GM23338 (cell line): ENCODE measurements around the gene PPIF. TPM values are rescaled to one million over a fixed set of nuclear protein-coding genes. Genes with fewer than 3 reads are reported as not detected.

Experiments
- ATAC-seq: fragments of 200-7000 bp; cut with Tn5 transposase; 3 replicates; pipeline ENCODE4 v1.9.1; 2020
- DNase-seq: peaks from one replicate; pipeline ENCODE4 v3.0.0-alpha.2; 2015; ENCODE audit warnings: low spot score
- H2AFZ ChIP-seq: fragments of 200-600 bp; sonication (generic); 2 replicates; pipeline ENCODE4 v1.8.0; 2016; ENCODE audit warnings: antibody characterized with exemption, mild to moderate bottlenecking, moderate library complexity
- H3F3A ChIP-seq: fragments of 200-600 bp; sonication (generic); replicated peaks from 2 replicates; pipeline ENCODE4 v1.8.0; 2017; ENCODE audit warnings: antibody characterized with exemption, mixed run types, low read depth
- H3K27ac ChIP-seq: fragments of 200-600 bp; sonication (generic); 2 replicates; pipeline ENCODE4 v1.6.1; 2016; ENCODE audit warnings: low read depth
- H3K27me3 ChIP-seq: fragments of 200-600 bp; sonication (generic); 2 replicates; pipeline ENCODE4 v1.8.0; 2016; ENCODE audit warnings: mild to moderate bottlenecking, mixed run types, moderate library complexity; ENCODE audit not compliant: insufficient read depth
- H3K36me3 ChIP-seq: fragments of 200-600 bp; sonication (generic); 2 replicates; pipeline ENCODE4 v1.8.0; 2016; ENCODE audit warnings: mild to moderate bottlenecking; ENCODE audit not compliant: insufficient read depth
- H3K4me1 ChIP-seq: fragments of 200-600 bp; sonication (generic); 2 replicates; pipeline ENCODE4 v1.8.0; 2016; ENCODE audit warnings: mild to moderate bottlenecking, moderate library complexity; ENCODE audit not compliant: insufficient read depth
- H3K4me2 ChIP-seq: fragments of 200-600 bp; sonication (generic); 2 replicates; pipeline ENCODE4 v1.7.1; 2017; ENCODE audit warnings: mixed run types
- H3K4me3 ChIP-seq: fragments of 200-600 bp; sonication (generic); 2 replicates; pipeline ENCODE4 v1.6.1; 2016; ENCODE audit warnings: mixed run types
- H3K79me2 ChIP-seq: fragments of 200-600 bp; sonication (generic); replicated peaks from 2 replicates; pipeline ENCODE4 v1.8.0; 2017; ENCODE audit warnings: mild to moderate bottlenecking; ENCODE audit not compliant: insufficient read depth
- H3K9me2 ChIP-seq: fragments of 200-600 bp; sonication (generic); 2 replicates; pipeline ENCODE4 v1.8.0; 2017; ENCODE audit not compliant: insufficient read depth
- H4K20me1 ChIP-seq: fragments of 200-600 bp; sonication (generic); replicated peaks from 2 replicates; pipeline ENCODE4 v1.8.0; 2017; ENCODE audit warnings: mild to moderate bottlenecking; ENCODE audit not compliant: insufficient read depth
- H3K27ac Mint-ChIP-seq: 2 replicates; pipeline ENCODE4 v1.8.0; 2020; ENCODE audit warnings: inconsistent platforms, mild to moderate bottlenecking, moderate library complexity, mixed read lengths
- H3K27me3 Mint-ChIP-seq: 3 replicates; pipeline ENCODE4 v1.8.0; 2022; ENCODE audit warnings: low read depth, mild to moderate bottlenecking, moderate library complexity, mixed read lengths, inconsistent platforms; ENCODE audit not compliant: insufficient read depth, poor library complexity
- H3K36me3 Mint-ChIP-seq: 3 replicates; pipeline ENCODE4 v1.8.0; 2021; ENCODE audit warnings: low read depth, mild to moderate bottlenecking, inconsistent platforms, moderate library complexity, mixed read lengths
- H3K4me1 Mint-ChIP-seq: 3 replicates; pipeline ENCODE4 v1.8.0; 2020; ENCODE audit warnings: mild to moderate bottlenecking, inconsistent platforms, mixed read lengths
- H3K4me3 Mint-ChIP-seq: 3 replicates; pipeline ENCODE4 v1.8.0; 2021; ENCODE audit warnings: moderate library complexity, mild to moderate bottlenecking, inconsistent platforms, mixed read lengths
- H3K9me3 Mint-ChIP-seq: 3 replicates; pipeline ENCODE4 v1.8.0; 2020; ENCODE audit warnings: moderate library complexity, mild to moderate bottlenecking, inconsistent platforms, mixed read lengths
- CREB1 ChIP-seq: fragments of 250-450 bp; sonication (Bioruptor Pico); IDR thresholded peaks from 2 replicates; pipeline ENCODE4 v1.5.0; 2020; ENCODE audit warnings: low read depth, mild to moderate bottlenecking, moderate library complexity
- EZH2 ChIP-seq: fragments of 200-600 bp; sonication (generic); IDR thresholded peaks from one replicate; pipeline ENCODE4 v1.8.0; 2017; ENCODE audit warnings: antibody characterized with exemption, mild to moderate bottlenecking, low read depth; ENCODE audit not compliant: unreplicated experiment
- EZH2phosphoT487 ChIP-seq: fragments of 200-600 bp; sonication (generic); IDR thresholded peaks from one replicate; pipeline ENCODE4 v1.8.1; 2018; ENCODE audit warnings: antibody characterized with exemption; ENCODE audit not compliant: unreplicated experiment
- JUNB ChIP-seq: IDR thresholded peaks from one replicate; pipeline ENCODE4 v1.6.1; 2016; ENCODE audit warnings: antibody characterized with exemption; ENCODE audit not compliant: unreplicated experiment
- NANOG ChIP-seq: IDR thresholded peaks from 2 replicates; pipeline ENCODE4 v1.6.1; 2016; ENCODE audit warnings: antibody characterized with exemption, borderline replicate concordance
- POLR2AphosphoS5 ChIP-seq: IDR thresholded peaks from 2 replicates; pipeline ENCODE4 v1.6.1; 2016; ENCODE audit warnings: antibody characterized with exemption, low read depth
- STAT1 ChIP-seq: IDR thresholded peaks from one replicate; pipeline ENCODE4 v1.6.1; 2016; ENCODE audit warnings: antibody characterized with exemption; ENCODE audit not compliant: unreplicated experiment
- ZNF114 ChIP-seq: fragments of 250-450 bp; sonication (Bioruptor Pico); IDR thresholded peaks from 2 replicates; pipeline ENCODE4 v1.5.0; 2020; ENCODE audit warnings: mild to moderate bottlenecking, moderate library complexity
- ZNF331 ChIP-seq: fragments of 250-450 bp; sonication (Bioruptor Pico); IDR thresholded peaks from 2 replicates; pipeline ENCODE4 v1.5.0; 2020; ENCODE audit warnings: low read depth, mild to moderate bottlenecking, moderate library complexity
- polyA plus RNA-seq: library from polyadenylated mRNA; unstranded; fragments of >200 nt; fragmentation: Nextera tagmentation; extraction: Ambion mirVana; gene quantifications from 2 replicates; pipeline ENCODE4 v1.2.1, GENCODE V29; 2016
- total RNA-seq: library from RNA; depleted of rRNA; stranded (reverse); fragments of >200 nt; shearing (Covaris generic); gene quantifications from 2 replicates; pipeline ENCODE4 v1.2.3, GENCODE V29; 2014
- TF ChIP-seq, protein P1 (sequence below): fragments of 250-450 bp; sonication (Bioruptor Pico); IDR thresholded peaks from 2 replicates; pipeline ENCODE4 v1.5.0; 2020; ENCODE audit warnings: mild to moderate bottlenecking, moderate library complexity
- TF ChIP-seq, protein P2 (sequence below): IDR thresholded peaks from one replicate; pipeline ENCODE4 v1.6.1; 2018; ENCODE audit warnings: antibody characterized with exemption; ENCODE audit not compliant: unreplicated experiment
- TF ChIP-seq, protein P3 (sequence below), 2 experiments: fragments of 200-600 bp in 1 of 2; sonication (generic) in 1 of 2; conservative IDR thresholded peaks; 2 replicates each; pipeline versions ENCODE4 v1.5.1 to v1.6.1; 2016 to 2017; ENCODE audit warnings: antibody characterized with exemption in 2 of 2, low read depth in 2 of 2, mild to moderate bottlenecking in 2 of 2, moderate library complexity in 1 of 2
- TF ChIP-seq, protein P4 (sequence below): IDR thresholded peaks from 2 replicates; pipeline ENCODE4 v1.6.1; 2016; ENCODE audit warnings: antibody characterized with exemption

Gene PPIF
- total and polyA plus RNA-seq, 2 experiments from 2014 or later = 32.1 to 43.6 TPM

DNA sequence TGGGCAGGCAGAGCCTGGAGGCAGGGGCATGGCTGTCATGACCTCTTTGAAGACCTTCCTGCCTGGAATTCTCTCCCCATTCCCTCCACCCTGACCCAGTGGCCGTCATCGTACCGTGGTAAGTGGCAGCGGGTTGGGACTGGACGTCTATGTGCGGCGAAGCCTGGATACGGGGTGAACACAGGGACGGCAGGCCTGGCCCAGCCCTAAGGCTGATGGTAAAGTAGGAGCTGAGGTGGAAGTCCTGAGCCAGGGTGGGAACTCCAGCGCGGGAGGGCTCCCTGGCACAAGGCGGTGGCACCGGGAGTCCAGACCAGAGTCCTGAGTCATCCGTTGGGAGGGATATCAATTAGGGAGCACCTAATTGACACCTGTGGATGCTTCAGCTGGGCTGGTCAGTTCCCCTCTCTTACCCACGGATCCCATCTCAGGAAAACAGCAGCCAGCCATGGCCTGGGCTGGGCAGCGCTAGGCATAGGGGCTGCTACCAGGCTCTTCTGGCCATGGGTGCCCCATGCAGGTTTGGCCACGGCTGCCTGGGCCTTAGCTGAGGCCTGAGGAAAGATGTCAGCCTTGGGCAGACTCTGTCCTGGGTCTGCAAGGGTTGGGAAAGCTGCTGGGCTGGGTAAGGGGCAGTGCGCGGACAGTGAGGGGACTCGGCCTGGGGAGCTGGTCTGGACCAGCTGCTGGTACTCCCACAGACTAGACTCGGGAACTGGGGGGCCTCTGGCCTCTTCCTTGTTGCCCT is 3.3 kb downstream of the PPIF start:
- H3K36me3 ChIP-seq = no peaks in the 10 kb centered on the region; the same call in 1 of the 2 replicates
- no peak for TF ChIP-seq POLR2AphosphoS5
- TF ChIP-seq ZNF114 (CRISPR knock-in tag) = no peak
- no peak for TF ChIP-seq CREB1 (CRISPR knock-in tag)
- TF ChIP-seq, protein P1, sequence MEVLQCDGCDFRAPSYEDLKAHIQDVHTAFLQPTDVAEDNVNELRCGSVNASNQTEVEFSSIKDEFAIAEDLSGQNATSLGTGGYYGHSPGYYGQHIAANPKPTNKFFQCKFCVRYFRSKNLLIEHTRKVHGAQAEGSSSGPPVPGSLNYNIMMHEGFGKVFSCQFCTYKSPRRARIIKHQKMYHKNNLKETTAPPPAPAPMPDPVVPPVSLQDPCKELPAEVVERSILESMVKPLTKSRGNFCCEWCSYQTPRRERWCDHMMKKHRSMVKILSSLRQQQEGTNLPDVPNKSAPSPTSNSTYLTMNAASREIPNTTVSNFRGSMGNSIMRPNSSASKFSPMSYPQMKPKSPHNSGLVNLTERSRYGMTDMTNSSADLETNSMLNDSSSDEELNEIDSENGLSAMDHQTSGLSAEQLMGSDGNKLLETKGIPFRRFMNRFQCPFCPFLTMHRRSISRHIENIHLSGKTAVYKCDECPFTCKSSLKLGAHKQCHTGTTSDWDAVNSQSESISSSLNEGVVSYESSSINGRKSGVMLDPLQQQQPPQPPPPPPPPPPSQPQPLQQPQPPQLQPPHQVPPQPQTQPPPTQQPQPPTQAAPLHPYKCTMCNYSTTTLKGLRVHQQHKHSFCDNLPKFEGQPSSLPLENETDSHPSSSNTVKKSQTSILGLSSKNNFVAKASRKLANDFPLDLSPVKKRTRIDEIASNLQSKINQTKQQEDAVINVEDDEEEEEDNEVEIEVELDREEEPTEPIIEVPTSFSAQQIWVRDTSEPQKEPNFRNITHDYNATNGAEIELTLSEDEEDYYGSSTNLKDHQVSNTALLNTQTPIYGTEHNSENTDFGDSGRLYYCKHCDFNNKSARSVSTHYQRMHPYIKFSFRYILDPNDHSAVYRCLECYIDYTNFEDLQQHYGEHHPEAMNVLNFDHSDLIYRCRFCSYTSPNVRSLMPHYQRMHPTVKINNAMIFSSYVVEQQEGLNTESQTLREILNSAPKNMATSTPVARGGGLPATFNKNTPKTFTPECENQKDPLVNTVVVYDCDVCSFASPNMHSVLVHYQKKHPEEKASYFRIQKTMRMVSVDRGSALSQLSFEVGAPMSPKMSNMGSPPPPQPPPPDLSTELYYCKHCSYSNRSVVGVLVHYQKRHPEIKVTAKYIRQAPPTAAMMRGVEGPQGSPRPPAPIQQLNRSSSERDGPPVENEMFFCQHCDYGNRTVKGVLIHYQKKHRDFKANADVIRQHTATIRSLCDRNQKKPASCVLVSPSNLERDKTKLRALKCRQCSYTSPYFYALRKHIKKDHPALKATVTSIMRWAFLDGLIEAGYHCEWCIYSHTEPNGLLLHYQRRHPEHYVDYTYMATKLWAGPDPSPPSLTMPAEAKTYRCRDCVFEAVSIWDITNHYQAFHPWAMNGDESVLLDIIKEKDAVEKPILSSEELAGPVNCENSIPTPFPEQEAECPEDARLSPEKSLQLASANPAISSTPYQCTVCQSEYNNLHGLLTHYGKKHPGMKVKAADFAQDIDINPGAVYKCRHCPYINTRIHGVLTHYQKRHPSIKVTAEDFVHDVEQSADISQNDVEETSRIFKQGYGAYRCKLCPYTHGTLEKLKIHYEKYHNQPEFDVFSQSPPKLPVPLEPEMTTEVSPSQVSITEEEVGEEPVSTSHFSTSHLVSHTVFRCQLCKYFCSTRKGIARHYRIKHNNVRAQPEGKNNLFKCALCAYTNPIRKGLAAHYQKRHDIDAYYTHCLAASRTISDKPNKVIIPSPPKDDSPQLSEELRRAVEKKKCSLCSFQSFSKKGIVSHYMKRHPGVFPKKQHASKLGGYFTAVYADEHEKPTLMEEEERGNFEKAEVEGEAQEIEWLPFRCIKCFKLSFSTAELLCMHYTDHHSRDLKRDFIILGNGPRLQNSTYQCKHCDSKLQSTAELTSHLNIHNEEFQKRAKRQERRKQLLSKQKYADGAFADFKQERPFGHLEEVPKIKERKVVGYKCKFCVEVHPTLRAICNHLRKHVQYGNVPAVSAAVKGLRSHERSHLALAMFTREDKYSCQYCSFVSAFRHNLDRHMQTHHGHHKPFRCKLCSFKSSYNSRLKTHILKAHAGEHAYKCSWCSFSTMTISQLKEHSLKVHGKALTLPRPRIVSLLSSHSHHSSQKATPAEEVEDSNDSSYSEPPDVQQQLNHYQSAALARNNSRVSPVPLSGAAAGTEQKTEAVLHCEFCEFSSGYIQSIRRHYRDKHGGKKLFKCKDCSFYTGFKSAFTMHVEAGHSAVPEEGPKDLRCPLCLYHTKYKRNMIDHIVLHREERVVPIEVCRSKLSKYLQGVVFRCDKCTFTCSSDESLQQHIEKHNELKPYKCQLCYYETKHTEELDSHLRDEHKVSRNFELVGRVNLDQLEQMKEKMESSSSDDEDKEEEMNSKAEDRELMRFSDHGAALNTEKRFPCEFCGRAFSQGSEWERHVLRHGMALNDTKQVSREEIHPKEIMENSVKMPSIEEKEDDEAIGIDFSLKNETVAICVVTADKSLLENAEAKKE (CRISPR knock-in tag) = no peak
- no peak for TF ChIP-seq EZH2phosphoT487
- TF ChIP-seq, protein P2, sequence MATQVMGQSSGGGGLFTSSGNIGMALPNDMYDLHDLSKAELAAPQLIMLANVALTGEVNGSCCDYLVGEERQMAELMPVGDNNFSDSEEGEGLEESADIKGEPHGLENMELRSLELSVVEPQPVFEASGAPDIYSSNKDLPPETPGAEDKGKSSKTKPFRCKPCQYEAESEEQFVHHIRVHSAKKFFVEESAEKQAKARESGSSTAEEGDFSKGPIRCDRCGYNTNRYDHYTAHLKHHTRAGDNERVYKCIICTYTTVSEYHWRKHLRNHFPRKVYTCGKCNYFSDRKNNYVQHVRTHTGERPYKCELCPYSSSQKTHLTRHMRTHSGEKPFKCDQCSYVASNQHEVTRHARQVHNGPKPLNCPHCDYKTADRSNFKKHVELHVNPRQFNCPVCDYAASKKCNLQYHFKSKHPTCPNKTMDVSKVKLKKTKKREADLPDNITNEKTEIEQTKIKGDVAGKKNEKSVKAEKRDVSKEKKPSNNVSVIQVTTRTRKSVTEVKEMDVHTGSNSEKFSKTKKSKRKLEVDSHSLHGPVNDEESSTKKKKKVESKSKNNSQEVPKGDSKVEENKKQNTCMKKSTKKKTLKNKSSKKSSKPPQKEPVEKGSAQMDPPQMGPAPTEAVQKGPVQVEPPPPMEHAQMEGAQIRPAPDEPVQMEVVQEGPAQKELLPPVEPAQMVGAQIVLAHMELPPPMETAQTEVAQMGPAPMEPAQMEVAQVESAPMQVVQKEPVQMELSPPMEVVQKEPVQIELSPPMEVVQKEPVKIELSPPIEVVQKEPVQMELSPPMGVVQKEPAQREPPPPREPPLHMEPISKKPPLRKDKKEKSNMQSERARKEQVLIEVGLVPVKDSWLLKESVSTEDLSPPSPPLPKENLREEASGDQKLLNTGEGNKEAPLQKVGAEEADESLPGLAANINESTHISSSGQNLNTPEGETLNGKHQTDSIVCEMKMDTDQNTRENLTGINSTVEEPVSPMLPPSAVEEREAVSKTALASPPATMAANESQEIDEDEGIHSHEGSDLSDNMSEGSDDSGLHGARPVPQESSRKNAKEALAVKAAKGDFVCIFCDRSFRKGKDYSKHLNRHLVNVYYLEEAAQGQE = no peak
- TF ChIP-seq NANOG = no peak
- TF ChIP-seq STAT1 = no peak
- TF ChIP-seq JUNB = no peak
- TF ChIP-seq, protein P3, sequence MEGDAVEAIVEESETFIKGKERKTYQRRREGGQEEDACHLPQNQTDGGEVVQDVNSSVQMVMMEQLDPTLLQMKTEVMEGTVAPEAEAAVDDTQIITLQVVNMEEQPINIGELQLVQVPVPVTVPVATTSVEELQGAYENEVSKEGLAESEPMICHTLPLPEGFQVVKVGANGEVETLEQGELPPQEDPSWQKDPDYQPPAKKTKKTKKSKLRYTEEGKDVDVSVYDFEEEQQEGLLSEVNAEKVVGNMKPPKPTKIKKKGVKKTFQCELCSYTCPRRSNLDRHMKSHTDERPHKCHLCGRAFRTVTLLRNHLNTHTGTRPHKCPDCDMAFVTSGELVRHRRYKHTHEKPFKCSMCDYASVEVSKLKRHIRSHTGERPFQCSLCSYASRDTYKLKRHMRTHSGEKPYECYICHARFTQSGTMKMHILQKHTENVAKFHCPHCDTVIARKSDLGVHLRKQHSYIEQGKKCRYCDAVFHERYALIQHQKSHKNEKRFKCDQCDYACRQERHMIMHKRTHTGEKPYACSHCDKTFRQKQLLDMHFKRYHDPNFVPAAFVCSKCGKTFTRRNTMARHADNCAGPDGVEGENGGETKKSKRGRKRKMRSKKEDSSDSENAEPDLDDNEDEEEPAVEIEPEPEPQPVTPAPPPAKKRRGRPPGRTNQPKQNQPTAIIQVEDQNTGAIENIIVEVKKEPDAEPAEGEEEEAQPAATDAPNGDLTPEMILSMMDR (conservative IDR thresholded peaks at IDR 0.05; ENCODE audit: low read depth in 2 of 2) = no peak
- TF ChIP-seq, protein P4, sequence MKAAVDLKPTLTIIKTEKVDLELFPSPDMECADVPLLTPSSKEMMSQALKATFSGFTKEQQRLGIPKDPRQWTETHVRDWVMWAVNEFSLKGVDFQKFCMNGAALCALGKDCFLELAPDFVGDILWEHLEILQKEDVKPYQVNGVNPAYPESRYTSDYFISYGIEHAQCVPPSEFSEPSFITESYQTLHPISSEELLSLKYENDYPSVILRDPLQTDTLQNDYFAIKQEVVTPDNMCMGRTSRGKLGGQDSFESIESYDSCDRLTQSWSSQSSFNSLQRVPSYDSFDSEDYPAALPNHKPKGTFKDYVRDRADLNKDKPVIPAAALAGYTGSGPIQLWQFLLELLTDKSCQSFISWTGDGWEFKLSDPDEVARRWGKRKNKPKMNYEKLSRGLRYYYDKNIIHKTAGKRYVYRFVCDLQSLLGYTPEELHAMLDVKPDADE = no peak
- TF ChIP-seq EZH2 = no peak
- TF ChIP-seq ZNF331 (CRISPR knock-in tag) = no peak
- peaks cover 3% of the 10 kb centered on the region for H3K27me3 Mint-ChIP-seq

More for the DNA sequence above, 3.3 kb downstream of the PPIF start:
- Histone ChIP-seq H3K4me3 (no peak overlapping the region), H3K27me3 (no peaks in the 10 kb centered on the region), H3K79me2 (peaks cover 11% of the 10 kb centered on the region), H3F3A (peaks cover 7% of the 10 kb centered on the region), H3K9me2 (no peaks in the 10 kb centered on the region), H3K4me2 (no peak overlapping the region), H2AFZ (no peak overlapping the region), H3K4me1 (peaks cover 7% of the 10 kb centered on the region), H3K27ac (no peak overlapping the region), H4K20me1 (peaks cover 16% of the 10 kb centered on the region; the same call in 1 of the 2 replicates)
- Mint-ChIP-seq H3K9me3 (no peaks in the 10 kb centered on the region), H3K36me3 (peaks cover 64% of the 10 kb centered on the region), H3K4me3 (no peak overlapping the region), H3K4me1 (peaks cover 11% of the 10 kb centered on the region; the same call in 1 of the 3 replicates), H3K27ac (no peak overlapping the region)
- ATAC-seq (no peak), DNase-seq (no peak)
